Activated CD4-positive, alpha-beta T cell treated with anti-CD3 and anti-CD28 coated beads, Interleukin-2, amount 10 ng/mL, durations not matched to agents 7 days and 5 days (primary cell): Measurements from ENCODE around the gene IFT52. TPM values are rescaled to one million over a fixed set of nuclear protein-coding genes. Genes with fewer than 3 reads are reported as not detected.

ENCODE experiments used
- CTCF ChIA-PET: fragments of 350-600 bp; sonication (Branson Sonifier 250); formaldehyde crosslinking; loops from one replicate; lab custom pipeline; 2021; ENCODE audit warnings: antibody characterized with exemption; lab: Charles Lee
- POLR2A ChIA-PET: fragments of 350-600 bp; sonication (Branson Sonifier 250); formaldehyde crosslinking; loops from one replicate; lab custom pipeline; 2021; ENCODE audit warnings: antibody characterized with exemption; lab: Charles Lee
- DNase-seq: peaks from one replicate; pipeline ENCODE4 v3.0.0-alpha.2; 2020
- H3K27ac Mint-ChIP-seq: one replicate; pipeline ENCODE4 v1.8.0; 2021; ENCODE audit warnings: mild to moderate bottlenecking, moderate library complexity, mixed read lengths
- H3K27me3 Mint-ChIP-seq: one replicate; pipeline ENCODE4 v1.8.0; 2021; ENCODE audit warnings: mixed read lengths
- H3K36me3 Mint-ChIP-seq: one replicate; pipeline ENCODE4 v1.8.0; 2021; ENCODE audit warnings: low read depth, mixed read lengths
- H3K4me1 Mint-ChIP-seq: one replicate; pipeline ENCODE4 v1.8.0; 2021; ENCODE audit warnings: mixed read lengths
- H3K4me3 Mint-ChIP-seq: one replicate; pipeline ENCODE4 v1.8.0; 2021; ENCODE audit warnings: mild to moderate bottlenecking, moderate library complexity, mixed read lengths
- H3K9me3 Mint-ChIP-seq: one replicate; pipeline ENCODE4 v1.8.0; 2021; ENCODE audit warnings: mixed read lengths
- total RNA-seq, 2 experiments: library from RNA; stranded (reverse); gene quantifications; one replicate each; pipeline ENCODE4 v1.2.3, GENCODE V29; 2021

The IFT52 gene
- total RNA-seq, 2 experiments from 2014 or later, result 14.0 to 15.8 TPM

DNA sequence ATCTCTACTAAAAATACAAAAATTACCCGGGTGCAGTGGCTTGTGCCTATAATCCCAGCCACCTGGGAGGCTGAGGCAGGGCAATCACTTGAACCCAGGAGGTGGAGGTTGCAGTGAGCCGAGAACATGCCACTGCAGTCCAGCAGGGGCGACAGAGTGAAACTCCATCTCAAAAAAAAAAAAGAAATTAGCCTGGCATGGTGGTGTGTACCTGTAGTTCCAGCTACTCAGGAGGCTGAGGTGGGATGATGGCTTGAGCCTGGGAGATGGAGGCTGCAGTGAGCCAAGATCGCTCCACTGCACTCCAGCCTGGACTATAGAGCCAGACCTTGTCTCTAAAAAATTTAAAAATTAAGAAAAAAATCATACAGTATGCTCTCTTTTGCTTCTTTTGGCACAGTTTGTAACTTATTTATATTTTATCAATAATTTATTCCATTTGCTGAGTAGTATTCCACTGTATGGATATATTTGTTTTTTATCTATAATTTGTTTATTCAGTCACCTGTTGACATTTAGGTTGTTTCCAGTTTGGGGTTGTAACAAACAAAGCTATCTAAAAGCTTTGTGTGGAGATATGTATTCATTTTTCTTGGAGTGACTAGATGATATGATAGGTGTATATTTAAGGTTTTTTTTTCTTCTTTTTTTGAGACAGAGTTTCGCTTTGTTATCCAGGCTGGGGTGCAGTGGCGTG lies 68.1 kb downstream of the IFT52 start:
- Mint-ChIP-seq H3K4me3 (no peak overlapping the region), H3K27ac (no peak overlapping the region), H3K36me3 (no peaks in the 10 kb centered on the region), H3K4me1 (peaks cover 15% of the 10 kb centered on the region), H3K27me3 (no peaks in the 10 kb centered on the region), H3K9me3 (no peaks in the 10 kb centered on the region)
- DNase-seq, result no peak
- ChIA-PET CTCF (interaction anchor here (0.7 kb wide), 1 partner anchor 99 kb away, joined by 3 read pairs; no protein-coding TSS in a partner anchor), POLR2A (no interaction called here)

DNA sequence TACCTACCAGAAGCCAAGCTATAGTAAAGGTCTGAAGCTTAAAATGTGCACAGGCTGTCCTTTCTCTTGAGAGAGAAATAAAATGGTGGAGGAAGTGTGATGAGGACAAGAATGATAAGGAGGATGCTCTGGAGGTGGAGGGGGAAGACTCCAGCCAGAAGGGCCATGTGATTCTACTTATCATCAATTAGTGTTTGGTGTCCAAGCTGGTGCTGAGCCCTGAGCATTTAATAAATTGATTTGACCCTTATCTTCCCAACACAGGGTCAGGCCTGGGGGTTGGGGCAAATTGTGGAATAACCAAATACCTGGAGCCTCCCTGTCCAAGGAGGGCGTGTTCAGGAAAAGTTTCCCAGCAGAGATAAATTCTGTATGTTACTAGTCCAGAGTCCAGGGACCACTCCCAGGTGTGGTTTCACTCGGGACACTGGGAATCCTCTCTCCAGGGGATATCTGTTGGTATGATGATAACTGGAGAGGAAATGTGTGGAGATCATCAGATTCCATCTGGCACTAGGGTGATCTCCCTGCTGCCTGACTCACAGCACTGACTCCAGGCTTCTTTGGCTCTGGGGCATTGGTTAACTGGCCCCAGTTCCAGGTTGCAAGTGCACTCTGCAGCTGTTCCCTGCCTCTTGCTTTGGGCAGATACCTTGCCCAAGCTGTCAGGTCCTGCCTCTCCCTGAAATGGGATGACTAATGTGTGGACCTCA lies 72.4 kb downstream of the IFT52 start:
- H3K27ac Mint-ChIP-seq, result no peak overlapping the region
- H3K9me3 Mint-ChIP-seq, result no peaks in the 10 kb centered on the region
- no peak for DNase-seq
- H3K4me1 Mint-ChIP-seq, result peaks cover 10% of the 10 kb centered on the region
- ChIA-PET CTCF (interaction anchor here (0.8 kb wide), 1 partner anchor 417 kb away, joined by 3 read pairs; no protein-coding TSS in a partner anchor), POLR2A (no interaction called here)
- H3K4me3 Mint-ChIP-seq, result no peak overlapping the region
- peaks cover 1% of the 10 kb centered on the region for H3K27me3 Mint-ChIP-seq
- no peaks in the 10 kb centered on the region for H3K36me3 Mint-ChIP-seq

DNA sequence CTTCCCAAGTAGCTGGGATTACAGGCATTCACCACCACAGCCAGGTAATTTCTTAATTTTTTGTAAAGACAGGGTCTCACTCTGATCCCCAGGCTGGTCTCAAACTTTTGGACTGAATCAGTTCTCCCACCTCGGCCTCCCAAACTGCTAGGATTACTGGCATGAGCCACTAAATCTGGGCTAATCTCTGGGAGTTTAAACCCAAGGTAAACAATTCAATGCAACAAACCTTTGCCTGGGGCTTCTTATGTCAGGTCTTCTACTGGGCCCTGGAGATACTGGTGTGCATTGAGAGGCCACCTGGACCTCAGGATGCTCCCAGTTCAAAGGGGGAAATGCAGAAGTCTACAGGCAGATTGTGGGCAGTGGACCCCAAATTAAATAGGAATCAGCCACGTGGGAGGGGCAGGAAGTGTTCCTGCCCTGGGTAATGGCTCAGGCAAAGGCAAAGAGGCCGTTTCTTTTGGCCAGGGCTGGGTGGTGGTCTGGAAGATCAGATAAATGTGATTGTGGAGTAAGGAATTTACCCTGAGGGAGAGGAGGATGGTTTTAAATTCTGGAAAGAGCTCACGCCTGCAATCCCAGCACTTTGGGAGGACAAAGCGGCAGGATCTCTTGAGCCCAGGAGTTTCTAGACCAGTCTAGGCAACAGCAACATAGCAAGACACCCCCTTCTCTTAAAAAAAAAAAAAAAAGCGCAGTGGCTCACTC lies 74.9 kb downstream of the IFT52 start:
- no peaks in the 10 kb centered on the region for H3K9me3 Mint-ChIP-seq
- peak overlapping the region; percentile 4 for H3K4me3 Mint-ChIP-seq
- POLR2A ChIA-PET, result no interaction called here
- no peak for DNase-seq
- peaks cover 1% of the 10 kb centered on the region for H3K27me3 Mint-ChIP-seq
- H3K36me3 Mint-ChIP-seq, result peaks cover 7% of the 10 kb centered on the region
- H3K27ac Mint-ChIP-seq, result no peak overlapping the region
- CTCF ChIA-PET, result interaction anchor here (0.6 to 1.1 kb wide), 3 partner anchors 14 to 389 kb away, joined by 3 to 4 read pairs (median 3); no protein-coding TSS in a partner anchor
- H3K4me1 Mint-ChIP-seq, result peaks cover 25% of the 10 kb centered on the region

DNA sequence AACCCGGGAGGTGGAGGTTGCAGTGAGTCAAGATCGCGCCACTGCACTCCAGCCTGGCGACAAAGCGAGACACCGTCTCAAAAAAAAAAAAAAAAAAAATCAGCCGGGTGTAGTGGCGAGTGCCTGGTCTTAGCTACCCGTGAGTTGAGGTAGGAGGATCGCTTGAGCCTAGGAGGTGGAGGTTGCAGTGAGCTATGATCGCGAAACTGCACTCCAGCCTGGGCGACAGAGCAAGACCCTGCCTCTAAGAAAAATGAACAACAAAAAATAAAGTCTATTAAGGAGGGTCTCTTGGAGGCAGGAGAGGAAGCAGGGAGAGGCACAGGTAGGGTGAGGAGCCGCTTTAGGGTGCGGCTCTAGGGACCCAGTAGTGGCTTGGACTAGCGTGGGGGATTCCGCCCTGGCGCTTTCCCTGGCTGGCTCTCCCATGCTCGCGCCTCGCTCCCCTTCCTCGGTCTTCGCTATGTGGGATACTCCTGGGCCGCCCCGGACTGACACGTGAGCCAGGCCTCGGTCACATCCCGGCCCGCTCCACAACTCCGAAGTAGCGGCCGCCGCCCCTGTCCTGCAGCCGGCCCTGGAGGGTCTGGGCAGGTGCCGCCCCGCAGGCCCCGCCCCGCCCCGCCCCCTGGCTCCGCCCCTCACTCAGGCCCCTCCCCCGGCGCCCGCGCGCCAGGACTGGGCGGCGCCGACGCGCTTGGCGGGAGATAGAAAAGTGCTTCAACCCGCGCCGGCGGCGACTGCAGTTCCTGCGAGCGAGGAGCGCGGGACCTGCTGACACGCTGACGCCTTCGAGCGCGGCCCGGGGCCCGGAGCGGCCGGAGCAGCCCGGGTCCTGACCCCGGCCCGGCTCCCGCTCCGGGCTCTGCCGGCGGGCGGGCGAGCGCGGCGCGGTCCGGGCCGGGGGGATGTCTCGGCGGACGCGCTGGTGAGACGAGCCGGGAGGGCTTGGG lies 75.9 kb downstream of the IFT52 start, which contains the start of gene MYBL2:
Gene MYBL2, plus strand, starts transcription at position 739 of the 953 bp plus-strand sequence. Its CDS starts 170 bp downstream, at position 909.
- Mint-ChIP-seq H3K27me3 (peaks cover 1% of the 10 kb centered on the region), H3K4me3 (peak within 1 kb of the TSS; percentile 81), H3K9me3 (no peaks in the 10 kb centered on the region), H3K27ac (peak within 1 kb of the TSS; percentile 87), H3K4me1 (peaks cover 27% of the 10 kb centered on the region), H3K36me3 (peaks cover 10% of the 10 kb centered on the region)
- ChIA-PET CTCF (no interaction called here), POLR2A (no interaction called here)
- DNase-seq, result peak; percentile 78

DNA sequence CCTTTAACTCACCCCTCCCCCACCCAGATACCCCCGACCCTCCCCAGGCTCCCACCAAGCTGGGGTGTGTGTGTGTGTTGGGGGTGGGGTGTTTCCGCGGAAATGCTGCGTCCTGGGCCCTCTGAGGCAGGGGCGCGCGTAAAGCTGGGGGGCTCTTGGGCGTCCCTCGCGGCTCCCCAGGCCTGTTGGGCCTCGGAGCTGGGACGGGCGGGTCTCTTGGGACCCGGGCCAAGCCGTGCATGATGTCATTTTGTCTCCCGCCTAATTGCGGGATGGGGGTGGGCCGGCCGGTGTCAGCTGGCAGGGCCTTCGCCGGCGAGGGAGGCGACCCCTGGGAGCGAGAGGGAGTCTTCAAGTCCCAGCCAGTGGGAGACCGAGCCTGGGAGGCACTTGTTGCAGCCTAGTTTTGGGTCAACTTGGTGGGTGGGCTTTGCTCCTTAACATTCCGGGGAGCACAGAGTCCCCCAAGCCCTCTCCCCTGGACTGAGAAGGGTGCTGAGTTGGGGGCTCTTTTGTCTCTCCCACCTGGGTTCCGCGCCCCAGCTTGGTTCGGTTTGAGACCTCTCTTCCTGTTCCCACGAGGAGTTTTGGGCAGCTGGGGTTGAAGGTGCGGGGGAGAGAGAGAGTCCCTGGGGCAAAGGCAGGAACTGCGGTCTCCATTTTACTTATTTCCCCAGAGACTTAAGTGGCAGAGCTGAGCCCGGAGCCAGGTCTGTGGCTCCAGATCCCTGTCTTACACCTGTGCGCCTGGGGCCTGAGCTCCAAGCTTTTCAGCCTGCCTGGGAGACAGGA lies 76.8 kb downstream of the IFT52 start:
- ChIA-PET CTCF (interaction anchor here (0.8 kb wide), 1 partner anchor 17 kb away, joined by 3 read pairs; no protein-coding TSS in a partner anchor), POLR2A (interaction anchor here (0.6 to 0.7 kb wide), 2 partner anchors 469 to 1048 kb away, joined by 3 read pairs; partner anchors contain the start of gene CCN5)
- Mint-ChIP-seq H3K36me3 (peaks cover 14% of the 10 kb centered on the region), H3K4me1 (peaks cover 27% of the 10 kb centered on the region), H3K4me3 (peak overlapping the region; percentile 81), H3K27me3 (peaks cover 1% of the 10 kb centered on the region), H3K9me3 (no peaks in the 10 kb centered on the region), H3K27ac (peak overlapping the region; percentile 87)
- DNase-seq, result peak; percentile 18

DNA sequence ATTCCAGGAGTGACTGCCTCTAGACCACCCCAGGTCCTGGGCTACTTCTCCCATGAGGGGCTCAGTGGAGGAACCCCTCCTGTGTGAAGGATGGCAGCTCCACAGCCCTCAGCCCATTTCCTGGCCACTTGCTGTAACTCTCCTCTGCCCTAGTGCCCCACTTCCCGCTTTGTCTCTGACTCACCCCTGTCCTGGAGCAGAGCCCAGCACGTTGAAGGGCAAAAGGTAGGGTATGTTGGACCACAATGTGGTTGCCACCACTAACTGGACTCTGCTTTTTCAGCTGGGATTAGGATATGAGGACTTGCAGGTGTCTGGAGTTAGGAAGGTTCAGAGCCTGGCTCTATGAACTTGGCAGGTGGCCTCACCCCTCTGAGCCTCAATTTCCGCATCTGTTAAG lies 78.6 kb downstream of the IFT52 start:
- H3K36me3 Mint-ChIP-seq, result peaks cover 23% of the 10 kb centered on the region

DNA sequence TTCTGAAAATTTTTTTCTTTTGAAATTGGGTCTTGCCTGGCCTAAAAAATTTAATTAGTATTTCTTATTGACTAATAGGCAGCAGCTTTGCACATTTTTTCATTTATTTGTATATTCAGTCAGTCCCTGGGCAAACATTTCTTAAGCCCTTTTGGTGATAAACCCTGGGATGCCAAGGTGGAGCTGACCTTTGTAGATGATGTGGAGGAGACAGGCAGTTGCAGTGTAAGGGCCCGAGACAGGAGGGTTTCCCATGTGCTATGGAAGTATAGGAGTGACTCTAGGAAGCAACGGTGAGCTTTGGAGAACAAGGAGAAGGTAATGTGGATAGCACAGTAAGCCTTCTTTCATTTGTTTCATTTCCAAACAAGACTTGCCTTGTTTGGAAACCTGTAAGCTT lies 79.7 kb downstream of the IFT52 start:
- ChIA-PET CTCF (interaction anchor here (0.6 to 1.7 kb wide), 3 partner anchors 14 to 48 kb away, joined by 3 to 5 read pairs (median 4); no protein-coding TSS in a partner anchor), POLR2A (no interaction called here)
- Mint-ChIP-seq H3K9me3 (no peaks in the 10 kb centered on the region), H3K4me3 (no peak overlapping the region), H3K36me3 (peaks cover 23% of the 10 kb centered on the region), H3K27ac (no peak overlapping the region), H3K4me1 (peaks cover 27% of the 10 kb centered on the region), H3K27me3 (peaks cover 1% of the 10 kb centered on the region)
- no peak for DNase-seq

More for the DNA sequence above, 78.6 kb downstream of the IFT52 start:
- no peak overlapping the region for H3K27ac Mint-ChIP-seq
- DNase-seq, result no peak
- CTCF ChIA-PET, result no interaction called here
- H3K27me3 Mint-ChIP-seq, result peaks cover 1% of the 10 kb centered on the region
- H3K4me1 Mint-ChIP-seq, result peaks cover 27% of the 10 kb centered on the region
- no peaks in the 10 kb centered on the region for H3K9me3 Mint-ChIP-seq
- peak overlapping the region; percentile 36 for H3K4me3 Mint-ChIP-seq
- POLR2A ChIA-PET, result no interaction called here

DNA sequence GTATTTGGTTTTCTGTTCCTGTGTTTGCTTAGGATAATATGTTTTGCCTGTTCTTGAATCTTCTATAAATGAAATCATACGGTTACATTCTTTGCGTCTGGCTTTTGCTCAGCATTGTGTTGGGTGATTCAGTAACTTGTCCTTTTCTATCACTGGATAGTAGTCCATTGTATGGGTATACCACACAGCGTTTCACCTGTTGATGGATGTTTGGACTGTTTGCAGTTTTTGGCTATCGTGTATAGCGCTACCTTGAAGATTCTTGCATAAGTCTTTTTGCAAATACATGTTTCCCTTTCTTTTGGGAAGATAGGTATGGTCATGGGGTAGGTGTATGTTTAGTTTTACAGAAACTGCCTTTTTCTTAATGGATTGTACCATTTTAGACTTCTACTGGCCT lies 85.6 kb downstream of the IFT52 start:
- peaks cover 29% of the 10 kb centered on the region for H3K36me3 Mint-ChIP-seq
- DNase-seq, result no peak
- no peak overlapping the region for H3K4me3 Mint-ChIP-seq
- CTCF ChIA-PET, result no interaction called here
- no peak overlapping the region for H3K27ac Mint-ChIP-seq
- H3K27me3 Mint-ChIP-seq, result no peaks in the 10 kb centered on the region
- POLR2A ChIA-PET, result no interaction called here
- H3K9me3 Mint-ChIP-seq, result no peaks in the 10 kb centered on the region
- peaks cover 13% of the 10 kb centered on the region for H3K4me1 Mint-ChIP-seq

DNA sequence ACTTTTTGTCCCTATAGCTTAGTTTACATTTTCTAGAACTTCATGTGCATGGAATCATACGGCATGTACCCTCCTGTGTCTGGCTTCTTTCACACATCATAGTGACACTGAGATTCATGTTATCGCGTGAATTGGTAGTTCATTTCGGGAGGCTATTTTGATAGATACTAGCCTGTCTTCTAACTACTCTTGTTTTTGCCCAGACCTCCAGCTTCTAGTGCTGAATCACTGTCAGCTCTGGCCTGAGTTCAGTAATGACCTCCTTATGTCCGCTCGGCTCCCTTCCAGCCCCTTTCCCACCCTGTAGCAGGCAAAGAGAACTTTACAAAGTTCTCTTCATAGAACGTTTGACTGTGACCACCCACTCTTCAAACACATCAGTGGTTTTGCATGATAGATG lies 90.2 kb downstream of the IFT52 start:
- Mint-ChIP-seq H3K4me1 (peaks cover 16% of the 10 kb centered on the region), H3K36me3 (peaks cover 13% of the 10 kb centered on the region), H3K9me3 (no peaks in the 10 kb centered on the region), H3K4me3 (no peak overlapping the region), H3K27ac (no peak overlapping the region), H3K27me3 (no peaks in the 10 kb centered on the region)
- no peak for DNase-seq
- ChIA-PET CTCF (interaction anchor here (1.0 kb wide), 1 partner anchor 13 kb away, joined by 4 read pairs; no protein-coding TSS in a partner anchor), POLR2A (no interaction called here)

DNA sequence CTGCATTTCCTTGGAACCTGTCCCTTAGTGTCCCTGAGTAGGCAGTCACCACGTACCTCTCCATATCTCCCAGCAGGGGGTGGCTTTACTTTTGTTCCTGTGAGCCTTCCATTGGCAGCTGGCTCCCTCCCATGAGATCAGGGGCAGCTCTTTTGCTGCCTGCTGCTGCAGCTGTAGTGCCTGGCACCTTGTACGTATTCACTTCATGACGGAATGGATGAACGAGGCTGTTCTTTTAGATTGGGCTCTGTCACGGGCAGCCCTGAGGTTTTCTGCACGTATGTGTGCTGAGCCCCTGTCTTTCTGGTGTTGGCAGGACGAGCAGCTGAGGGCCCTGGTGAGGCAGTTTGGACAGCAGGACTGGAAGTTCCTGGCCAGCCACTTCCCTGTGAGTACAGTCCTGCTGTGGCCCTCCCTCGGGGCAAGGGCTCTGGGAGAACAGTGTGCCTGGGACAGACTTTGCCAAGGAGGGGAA lies 90.8 kb downstream of the IFT52 start:
- Mint-ChIP-seq H3K27ac (peak overlapping the region; percentile 69), H3K27me3 (no peaks in the 10 kb centered on the region), H3K9me3 (no peaks in the 10 kb centered on the region), H3K4me3 (no peak overlapping the region), H3K4me1 (peaks cover 13% of the 10 kb centered on the region), H3K36me3 (peaks cover 13% of the 10 kb centered on the region)
- no peak for DNase-seq
- ChIA-PET POLR2A (no interaction called here), CTCF (interaction anchor here (0.6 to 1.0 kb wide), 2 partner anchors 12 to 17 kb away, joined by 3 to 4 read pairs; no protein-coding TSS in a partner anchor)

DNA sequence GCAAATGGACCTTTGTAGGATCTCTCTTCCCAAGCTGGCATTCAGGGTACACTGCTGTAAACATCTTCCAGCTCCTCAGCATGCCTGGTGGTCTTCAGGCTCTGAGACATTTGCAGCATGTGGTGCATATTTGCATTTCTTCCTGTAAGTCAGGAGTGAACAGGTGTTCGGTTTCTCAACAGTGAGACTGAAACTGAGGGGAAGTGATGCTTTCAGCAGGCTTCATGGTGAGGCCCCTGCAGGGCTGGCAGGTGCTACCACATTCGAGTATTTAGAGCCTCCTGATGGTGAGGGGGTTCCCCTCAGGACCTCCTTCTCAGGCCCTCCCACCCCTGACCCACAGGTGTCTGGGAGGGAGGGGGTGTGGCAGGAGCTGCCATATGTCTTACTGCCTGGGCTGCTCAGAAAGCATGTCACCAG lies 91.3 kb downstream of the IFT52 start:
- CTCF ChIA-PET, result interaction anchor here (0.6 kb wide), 1 partner anchor 17 kb away, joined by 3 read pairs; no protein-coding TSS in a partner anchor
- no peaks in the 10 kb centered on the region for H3K27me3 Mint-ChIP-seq
- POLR2A ChIA-PET, result no interaction called here
- H3K36me3 Mint-ChIP-seq, result peaks cover 15% of the 10 kb centered on the region
- H3K27ac Mint-ChIP-seq, result no peak overlapping the region
- no peaks in the 10 kb centered on the region for H3K9me3 Mint-ChIP-seq
- no peak overlapping the region for H3K4me3 Mint-ChIP-seq
- DNase-seq, result no peak
- H3K4me1 Mint-ChIP-seq, result peaks cover 13% of the 10 kb centered on the region
